B cell (primary cell): ENCODE results near the gene UBA5.

Experiments used
- EZH2 ChIP-seq: IDR thresholded peaks from 2 replicates; pipeline ENCODE4 v1.6.1; 2012; ENCODE audit warnings: borderline replicate concordance, low read depth, mild to moderate bottlenecking, moderate library complexity, low read length; ENCODE audit not compliant: insufficient read depth, poor library complexity, severe bottlenecking
- TF ChIP-seq, protein P1 (sequence below): fragments of 200-600 bp; IDR thresholded peaks from one replicate; pipeline ENCODE4 v1.8.0; 2022; ENCODE audit warnings: antibody characterized with exemption, mild to moderate bottlenecking

DNA sequence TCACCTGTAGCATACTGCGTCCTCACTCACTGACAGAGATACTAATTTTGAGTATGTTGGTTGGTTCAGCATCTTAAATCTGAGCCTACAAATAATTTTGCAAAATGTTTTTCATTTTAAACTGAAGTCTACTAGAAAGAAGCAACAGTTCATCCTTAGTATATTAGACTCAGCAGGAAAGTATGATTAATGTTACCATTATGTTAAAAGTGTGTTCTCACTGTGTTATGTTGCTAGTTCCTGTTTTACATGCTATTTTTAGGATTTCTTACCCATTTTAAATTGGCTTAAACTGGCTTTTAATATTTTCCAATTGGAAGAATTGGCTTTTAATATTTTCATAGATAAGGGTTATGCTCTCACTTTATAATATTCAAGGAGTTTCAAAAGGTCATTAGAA lies 37.4 kb upstream of the UBA5 start:
- TF ChIP-seq EZH2 = no peak
- TF ChIP-seq, protein P1, sequence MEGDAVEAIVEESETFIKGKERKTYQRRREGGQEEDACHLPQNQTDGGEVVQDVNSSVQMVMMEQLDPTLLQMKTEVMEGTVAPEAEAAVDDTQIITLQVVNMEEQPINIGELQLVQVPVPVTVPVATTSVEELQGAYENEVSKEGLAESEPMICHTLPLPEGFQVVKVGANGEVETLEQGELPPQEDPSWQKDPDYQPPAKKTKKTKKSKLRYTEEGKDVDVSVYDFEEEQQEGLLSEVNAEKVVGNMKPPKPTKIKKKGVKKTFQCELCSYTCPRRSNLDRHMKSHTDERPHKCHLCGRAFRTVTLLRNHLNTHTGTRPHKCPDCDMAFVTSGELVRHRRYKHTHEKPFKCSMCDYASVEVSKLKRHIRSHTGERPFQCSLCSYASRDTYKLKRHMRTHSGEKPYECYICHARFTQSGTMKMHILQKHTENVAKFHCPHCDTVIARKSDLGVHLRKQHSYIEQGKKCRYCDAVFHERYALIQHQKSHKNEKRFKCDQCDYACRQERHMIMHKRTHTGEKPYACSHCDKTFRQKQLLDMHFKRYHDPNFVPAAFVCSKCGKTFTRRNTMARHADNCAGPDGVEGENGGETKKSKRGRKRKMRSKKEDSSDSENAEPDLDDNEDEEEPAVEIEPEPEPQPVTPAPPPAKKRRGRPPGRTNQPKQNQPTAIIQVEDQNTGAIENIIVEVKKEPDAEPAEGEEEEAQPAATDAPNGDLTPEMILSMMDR = no peak
